HG03457 (cell line): ENCODE results near the gene PRKG1.

Experiments used
- ATAC-seq: cut with Tn5 transposase; IDR thresholded peaks from one replicate; pipeline ENCODE4 v1.9.1; 2021; ENCODE audit warnings: moderate number of reproducible peaks; ENCODE audit not compliant: unreplicated experiment

Gene PRKG1

GRCh38 chr10:52077814-52078213 lies 1003.5 kb downstream of the PRKG1 start:
- ATAC-seq = no peak

- ATAC-seq = no peak
Measured at GRCh38 chr10:52078397-52078937, 1004.2 kb downstream of the PRKG1 start.

GRCh38 chr10:52082307-52082706 lies 1008.0 kb downstream of the PRKG1 start:
- peak; percentile 66 for ATAC-seq

GRCh38 chr10:52083422-52083821 lies 1009.1 kb downstream of the PRKG1 start:
- no peak for ATAC-seq

- ATAC-seq = no peak
Measured at GRCh38 chr10:52092390-52092789, 1018.1 kb downstream of the PRKG1 start.

GRCh38 chr10:52098130-52098529 lies 1023.8 kb downstream of the PRKG1 start:
- no peak for ATAC-seq

- no peak for ATAC-seq
Measured at GRCh38 chr10:52099026-52099600, 1024.8 kb downstream of the PRKG1 start.

GRCh38 chr10:52100011-52100547 lies 1025.8 kb downstream of the PRKG1 start:
- no peak for ATAC-seq

GRCh38 chr10:52105301-52105700 lies 1031.0 kb downstream of the PRKG1 start:
- ATAC-seq = no peak

- ATAC-seq = no peak
Measured at GRCh38 chr10:52106011-52106410, 1031.7 kb downstream of the PRKG1 start.

- ATAC-seq = no peak
Measured at GRCh38 chr10:52106899-52107298, 1032.6 kb downstream of the PRKG1 start.

- no peak for ATAC-seq
Measured at GRCh38 chr10:52108236-52108635, 1033.9 kb downstream of the PRKG1 start.

- ATAC-seq = no peak
Measured at GRCh38 chr10:52110576-52110975, 1036.3 kb downstream of the PRKG1 start.

GRCh38 chr10:52111101-52111891 lies 1037.0 kb downstream of the PRKG1 start:
- no peak for ATAC-seq

GRCh38 chr10:52115823-52116222 lies 1041.5 kb downstream of the PRKG1 start:
- ATAC-seq = no peak

- no peak for ATAC-seq
Measured at GRCh38 chr10:52119507-52119906, 1045.2 kb downstream of the PRKG1 start.

- ATAC-seq = no peak
Measured at GRCh38 chr10:52121688-52122087, 1047.4 kb downstream of the PRKG1 start.

- ATAC-seq = no peak
Measured at GRCh38 chr10:52128056-52128683, 1053.9 kb downstream of the PRKG1 start.

- ATAC-seq = no peak
Measured at GRCh38 chr10:52129410-52130178, 1055.3 kb downstream of the PRKG1 start.

- ATAC-seq = no peak
Measured at GRCh38 chr10:52135101-52135500, 1060.8 kb downstream of the PRKG1 start.

GRCh38 chr10:52136921-52137320 lies 1062.6 kb downstream of the PRKG1 start:
- ATAC-seq = no peak
